Measurements from ENCODE around the gene PNPLA7. TPM values are rescaled to one million over a fixed set of nuclear protein-coding genes. Genes with fewer than 3 reads are reported as not detected.

Gene PNPLA7
- total and polyA plus RNA-seq, 10 of the 15 experiments (the other 5 are each of a cell fraction or from before 2014, with no cell fraction given) = 0.04 to 0.85 (median 0.19) TPM; not detected in 1

DNA sequence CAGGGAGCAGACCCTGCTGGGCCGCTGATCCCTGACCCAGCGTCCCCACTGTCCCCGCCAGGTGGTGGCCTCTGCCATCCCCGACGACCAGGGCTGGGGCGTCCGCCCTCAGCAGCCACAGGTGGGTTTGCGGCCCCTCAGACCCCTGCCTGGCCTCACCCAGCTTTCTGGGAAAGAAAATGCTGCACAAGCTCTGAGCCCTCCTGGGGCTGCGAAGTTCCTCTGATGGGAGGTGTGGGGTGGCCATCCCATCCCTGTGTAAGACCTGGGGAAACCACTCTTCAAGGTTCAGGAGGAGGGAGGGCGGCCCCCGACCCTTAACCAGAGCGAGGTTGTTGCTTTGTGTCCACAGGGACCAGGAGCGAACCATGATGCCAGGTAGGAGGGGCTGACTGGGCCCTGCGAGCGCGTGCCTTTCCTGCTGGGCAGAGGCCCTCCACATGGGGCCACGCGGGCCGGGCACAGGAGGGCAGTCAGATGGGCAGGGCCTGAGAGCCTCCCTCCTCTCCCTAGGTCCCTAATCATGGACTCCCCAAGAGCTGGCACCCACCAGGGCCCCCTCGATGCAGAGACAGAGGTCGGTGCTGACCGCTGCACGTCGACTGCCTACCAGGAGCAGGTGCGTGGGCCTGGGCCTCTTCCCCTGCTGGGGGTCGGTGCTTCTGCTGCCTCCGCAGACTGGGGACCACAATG is 119.3 kb downstream of the PNPLA7 start:
- WGBS (ENCODE audit: insufficient coverage, insufficient replicate concordance, low lambda C conversion rate, missing lambda C conversion rate) = 50% methylated on average over 26 of the region's 27 CpGs
- Histone ChIP-seq H3K27me3 (replicated peaks in 1 of 2; ENCODE audit: control insufficient read depth in 2 of 2, insufficient read depth in 2 of 2, low read length in 1 of 2) (no peaks in the 10 kb centered on the region; a peak in 1 of 4 replicates), H3K9ac (ENCODE audit: control insufficient read depth, insufficient read depth, low read length) (no peak overlapping the region), H3K27ac (ENCODE audit: control insufficient read depth, insufficient read depth) (no peak overlapping the region), H4K20me1 (ENCODE audit: control insufficient read depth, insufficient read depth) (no peaks in the 10 kb centered on the region), H3K79me2 (ENCODE audit: control insufficient read depth, insufficient read depth, low read length) (no peaks in the 10 kb centered on the region), H3K9me3 (replicated peaks; ENCODE audit: control insufficient read depth, insufficient read depth, low read length) (no peaks in the 10 kb centered on the region), H3K4me3 (no peak overlapping the region), H3K36me3 (ENCODE audit: control insufficient read depth in 2 of 2, insufficient read depth in 2 of 2, low read length in 1 of 2) (no peaks in the 10 kb centered on the region), H2AFZ (ENCODE audit: control insufficient read depth, low read depth, low read length) (no peak overlapping the region), H3K4me1 (ENCODE audit: control insufficient read depth, insufficient read depth, low read length) (0 out of 2 replicates have a peak, but pooled peaks cover 6% of the 10 kb centered on the region), H3K4me2 (ENCODE audit: control insufficient read depth, insufficient read depth) (no peak overlapping the region)
- ATAC-seq (no peak), DNase-seq (ENCODE audit: low read depth, low spot score) (no peak), FAIRE-seq (no peak)
- ChIA-PET SMC1A (ENCODE audit: uncharacterized antibody, unreplicated experiment) (interaction anchor here (0.8 kb wide), 1 partner anchor 13 kb away, joined by 3 read pairs; no protein-coding TSS in a partner anchor), POLR2A (no interaction called here), CTCF (no interaction called here), RAD21 (ENCODE audit: unreplicated experiment) (no interaction called here)
- no TSS peak for BruUV-seq (replicated peaks)
- in situ Hi-C loops (cut with MboI) (no loop called here), intact Hi-C loops (cut with micrococcal nuclease; ENCODE audit: unreplicated experiment) (no loop called here)
- TF ChIP-seq, protein P1, sequence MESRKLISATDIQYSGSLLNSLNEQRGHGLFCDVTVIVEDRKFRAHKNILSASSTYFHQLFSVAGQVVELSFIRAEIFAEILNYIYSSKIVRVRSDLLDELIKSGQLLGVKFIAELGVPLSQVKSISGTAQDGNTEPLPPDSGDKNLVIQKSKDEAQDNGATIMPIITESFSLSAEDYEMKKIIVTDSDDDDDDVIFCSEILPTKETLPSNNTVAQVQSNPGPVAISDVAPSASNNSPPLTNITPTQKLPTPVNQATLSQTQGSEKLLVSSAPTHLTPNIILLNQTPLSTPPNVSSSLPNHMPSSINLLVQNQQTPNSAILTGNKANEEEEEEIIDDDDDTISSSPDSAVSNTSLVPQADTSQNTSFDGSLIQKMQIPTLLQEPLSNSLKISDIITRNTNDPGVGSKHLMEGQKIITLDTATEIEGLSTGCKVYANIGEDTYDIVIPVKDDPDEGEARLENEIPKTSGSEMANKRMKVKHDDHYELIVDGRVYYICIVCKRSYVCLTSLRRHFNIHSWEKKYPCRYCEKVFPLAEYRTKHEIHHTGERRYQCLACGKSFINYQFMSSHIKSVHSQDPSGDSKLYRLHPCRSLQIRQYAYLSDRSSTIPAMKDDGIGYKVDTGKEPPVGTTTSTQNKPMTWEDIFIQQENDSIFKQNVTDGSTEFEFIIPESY (IDR thresholded peaks at IDR 0.05) = no peak
- TF ChIP-seq TCF12 (IDR thresholded peaks at IDR 0.05; ENCODE audit: low read depth, low read length) (no peak), NR2F1 (conservative IDR thresholded peaks at IDR 0.05) (no peak), YY1 (IDR thresholded peaks at IDR 0.05; ENCODE audit: low read depth, low read length) (no peak), NFIC (IDR thresholded peaks at IDR 0.05; ENCODE audit: low read depth, low read length) (no peak), MYC (IDR thresholded peaks at IDR 0.05; ENCODE audit: insufficient read depth, insufficient read length, insufficient replicate concordance, low read length, severe bottlenecking) (no peak), RAD21 (IDR thresholded peaks at IDR 0.05; ENCODE audit: insufficient read depth, low read depth, low read length) (no peak), RBBP5 (conservative IDR thresholded peaks at IDR 0.05) (no peak), MEF2A (IDR thresholded peaks at IDR 0.05; ENCODE audit: insufficient read depth, low read depth, low read length) (no peak), ZNF207 (IDR thresholded peaks at IDR 0.05; ENCODE audit: borderline replicate concordance) (no peak), LARP7 (IDR thresholded peaks at IDR 0.05) (no peak)
- TF ChIP-seq, protein P2, sequence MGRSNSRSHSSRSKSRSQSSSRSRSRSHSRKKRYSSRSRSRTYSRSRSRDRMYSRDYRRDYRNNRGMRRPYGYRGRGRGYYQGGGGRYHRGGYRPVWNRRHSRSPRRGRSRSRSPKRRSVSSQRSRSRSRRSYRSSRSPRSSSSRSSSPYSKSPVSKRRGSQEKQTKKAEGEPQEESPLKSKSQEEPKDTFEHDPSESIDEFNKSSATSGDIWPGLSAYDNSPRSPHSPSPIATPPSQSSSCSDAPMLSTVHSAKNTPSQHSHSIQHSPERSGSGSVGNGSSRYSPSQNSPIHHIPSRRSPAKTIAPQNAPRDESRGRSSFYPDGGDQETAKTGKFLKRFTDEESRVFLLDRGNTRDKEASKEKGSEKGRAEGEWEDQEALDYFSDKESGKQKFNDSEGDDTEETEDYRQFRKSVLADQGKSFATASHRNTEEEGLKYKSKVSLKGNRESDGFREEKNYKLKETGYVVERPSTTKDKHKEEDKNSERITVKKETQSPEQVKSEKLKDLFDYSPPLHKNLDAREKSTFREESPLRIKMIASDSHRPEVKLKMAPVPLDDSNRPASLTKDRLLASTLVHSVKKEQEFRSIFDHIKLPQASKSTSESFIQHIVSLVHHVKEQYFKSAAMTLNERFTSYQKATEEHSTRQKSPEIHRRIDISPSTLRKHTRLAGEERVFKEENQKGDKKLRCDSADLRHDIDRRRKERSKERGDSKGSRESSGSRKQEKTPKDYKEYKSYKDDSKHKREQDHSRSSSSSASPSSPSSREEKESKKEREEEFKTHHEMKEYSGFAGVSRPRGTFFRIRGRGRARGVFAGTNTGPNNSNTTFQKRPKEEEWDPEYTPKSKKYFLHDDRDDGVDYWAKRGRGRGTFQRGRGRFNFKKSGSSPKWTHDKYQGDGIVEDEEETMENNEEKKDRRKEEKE (IDR thresholded peaks at IDR 0.05) = no peak
- TF ChIP-seq, protein P3, sequence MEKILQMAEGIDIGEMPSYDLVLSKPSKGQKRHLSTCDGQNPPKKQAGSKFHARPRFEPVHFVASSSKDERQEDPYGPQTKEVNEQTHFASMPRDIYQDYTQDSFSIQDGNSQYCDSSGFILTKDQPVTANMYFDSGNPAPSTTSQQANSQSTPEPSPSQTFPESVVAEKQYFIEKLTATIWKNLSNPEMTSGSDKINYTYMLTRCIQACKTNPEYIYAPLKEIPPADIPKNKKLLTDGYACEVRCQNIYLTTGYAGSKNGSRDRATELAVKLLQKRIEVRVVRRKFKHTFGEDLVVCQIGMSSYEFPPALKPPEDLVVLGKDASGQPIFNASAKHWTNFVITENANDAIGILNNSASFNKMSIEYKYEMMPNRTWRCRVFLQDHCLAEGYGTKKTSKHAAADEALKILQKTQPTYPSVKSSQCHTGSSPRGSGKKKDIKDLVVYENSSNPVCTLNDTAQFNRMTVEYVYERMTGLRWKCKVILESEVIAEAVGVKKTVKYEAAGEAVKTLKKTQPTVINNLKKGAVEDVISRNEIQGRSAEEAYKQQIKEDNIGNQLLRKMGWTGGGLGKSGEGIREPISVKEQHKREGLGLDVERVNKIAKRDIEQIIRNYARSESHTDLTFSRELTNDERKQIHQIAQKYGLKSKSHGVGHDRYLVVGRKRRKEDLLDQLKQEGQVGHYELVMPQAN (conservative IDR thresholded peaks at IDR 0.05) = no peak
- TF ChIP-seq, protein P4, sequence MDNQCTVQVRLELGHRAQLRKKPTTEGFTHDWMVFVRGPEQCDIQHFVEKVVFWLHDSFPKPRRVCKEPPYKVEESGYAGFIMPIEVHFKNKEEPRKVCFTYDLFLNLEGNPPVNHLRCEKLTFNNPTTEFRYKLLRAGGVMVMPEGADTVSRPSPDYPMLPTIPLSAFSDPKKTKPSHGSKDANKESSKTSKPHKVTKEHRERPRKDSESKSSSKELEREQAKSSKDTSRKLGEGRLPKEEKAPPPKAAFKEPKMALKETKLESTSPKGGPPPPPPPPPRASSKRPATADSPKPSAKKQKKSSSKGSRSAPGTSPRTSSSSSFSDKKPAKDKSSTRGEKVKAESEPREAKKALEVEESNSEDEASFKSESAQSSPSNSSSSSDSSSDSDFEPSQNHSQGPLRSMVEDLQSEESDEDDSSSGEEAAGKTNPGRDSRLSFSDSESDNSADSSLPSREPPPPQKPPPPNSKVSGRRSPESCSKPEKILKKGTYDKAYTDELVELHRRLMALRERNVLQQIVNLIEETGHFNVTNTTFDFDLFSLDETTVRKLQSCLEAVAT (IDR thresholded peaks at IDR 0.05) = no peak
- TF ChIP-seq, protein P5, sequence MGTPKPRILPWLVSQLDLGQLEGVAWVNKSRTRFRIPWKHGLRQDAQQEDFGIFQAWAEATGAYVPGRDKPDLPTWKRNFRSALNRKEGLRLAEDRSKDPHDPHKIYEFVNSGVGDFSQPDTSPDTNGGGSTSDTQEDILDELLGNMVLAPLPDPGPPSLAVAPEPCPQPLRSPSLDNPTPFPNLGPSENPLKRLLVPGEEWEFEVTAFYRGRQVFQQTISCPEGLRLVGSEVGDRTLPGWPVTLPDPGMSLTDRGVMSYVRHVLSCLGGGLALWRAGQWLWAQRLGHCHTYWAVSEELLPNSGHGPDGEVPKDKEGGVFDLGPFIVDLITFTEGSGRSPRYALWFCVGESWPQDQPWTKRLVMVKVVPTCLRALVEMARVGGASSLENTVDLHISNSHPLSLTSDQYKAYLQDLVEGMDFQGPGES (IDR thresholded peaks at IDR 0.05) = no peak

Measured in GM12878 (cell line).